Esophagus squamous epithelium (tissue), 5 donors: ENCODE measurements around the gene TRAPPC3L. TPM values are rescaled to one million over a fixed set of nuclear protein-coding genes. Genes with fewer than 3 reads are reported as not detected.

Experiments used
- DNase-seq: peaks from one replicate; lab custom pipeline; 2025; lab: John Stamatoyannopoulos, UW
- H3K27ac ChIP-seq, 4 donors: fragments of 200-600 bp; sonication (generic); one replicate each; pipeline ENCODE4 v1.5.1; 2016 to 2019; ENCODE audit warnings: mild to moderate bottlenecking in 1 of 4
- H3K27me3 ChIP-seq, 4 donors: fragments of 200-600 bp; sonication (generic); 1 replicate in 3 of 4; 2 replicates in 1 of 4; pipeline versions ENCODE4 v1.5.1 to v1.6.0; 2017 to 2021; ENCODE audit warnings: antibody characterized with exemption in 1 of 4
- H3K36me3 ChIP-seq, 3 donors: fragments of 200-600 bp; sonication (generic); one replicate each; pipeline ENCODE4 v1.5.1; 2016 to 2019
- H3K4me1 ChIP-seq, 3 donors: fragments of 200-600 bp; sonication (generic); one replicate each; pipeline ENCODE4 v1.5.1; 2017 to 2019
- H3K4me3 ChIP-seq, 4 donors: fragments of 200-600 bp; sonication (generic); 1 replicate in 3 of 4; 2 replicates in 1 of 4; pipeline ENCODE4 v1.5.1; 2016 to 2019; ENCODE audit warnings: mild to moderate bottlenecking in 2 of 4, moderate library complexity in 1 of 4
- H3K9me3 ChIP-seq, 3 donors: fragments of 200-600 bp; sonication (generic); one replicate each; pipeline ENCODE4 v1.5.1; 2016 to 2019
- POLR2A ChIP-seq, 4 donors: fragments of 450-650 bp; IDR thresholded peaks; one replicate each; pipeline ENCODE4 v1.6.1; 2017; ENCODE audit warnings: antibody characterized with exemption in 4 of 4, mild to moderate bottlenecking in 4 of 4, moderate library complexity in 3 of 4
- WGBS, 2 donors: methylation state at CpG; one replicate each; pipeline ENCODE4 v1.1.5; 2018; 5-methylcytosine and 5-hydroxymethylcytosine counted together
- intact Hi-C: fragments of 100-400 bp; cut with DNase I; formaldehyde crosslinking; loops from one replicate; pipeline ENCODE4 v1.15.0; 2022
- total RNA-seq, 4 donors: library from RNA; depleted of rRNA; stranded (reverse); fragments of >200 nt; gene quantifications; one replicate each; pipeline ENCODE4 v1.1.0, GENCODE V29; 2016
- TF ChIP-seq, protein P1 (sequence below), 6 experiments: fragments of 450-650 bp in 4 of 6; fragments of 200-600 bp in 2 of 6; sonication (generic) in 2 of 6; IDR thresholded peaks; one replicate each; pipeline ENCODE4 v1.5.1; 2016 to 2019; ENCODE audit warnings: antibody characterized with exemption in 6 of 6, mild to moderate bottlenecking in 4 of 6, moderate library complexity in 4 of 6
- donor health status: DM: yes; HTN: yes; CAD: no.

The TRAPPC3L gene
- total RNA-seq, 4 donors from 2014 or later, result not detected

GRCh38 chr6:116553451-116553850 is 8.0 kb upstream of the TRAPPC3L start, which contains the start of gene CALHM4:
Gene CALHM4 (plus strand): TSS chr6:116553751. CDS start chr6:116553794, 43 bp downstream.
- Histone ChIP-seq H3K27me3 (no peaks in the 10 kb centered on the region), H3K4me1 (peaks cover 0 to 7% (median 0%) of the 10 kb centered on the region in 3 donors), H3K27ac (no peak within 1 kb of the TSS), H3K4me3 (no peak within 1 kb of the TSS), H3K9me3 (no peaks in the 10 kb centered on the region), H3K36me3 (no peaks in the 10 kb centered on the region)
- TF ChIP-seq, protein P1, sequence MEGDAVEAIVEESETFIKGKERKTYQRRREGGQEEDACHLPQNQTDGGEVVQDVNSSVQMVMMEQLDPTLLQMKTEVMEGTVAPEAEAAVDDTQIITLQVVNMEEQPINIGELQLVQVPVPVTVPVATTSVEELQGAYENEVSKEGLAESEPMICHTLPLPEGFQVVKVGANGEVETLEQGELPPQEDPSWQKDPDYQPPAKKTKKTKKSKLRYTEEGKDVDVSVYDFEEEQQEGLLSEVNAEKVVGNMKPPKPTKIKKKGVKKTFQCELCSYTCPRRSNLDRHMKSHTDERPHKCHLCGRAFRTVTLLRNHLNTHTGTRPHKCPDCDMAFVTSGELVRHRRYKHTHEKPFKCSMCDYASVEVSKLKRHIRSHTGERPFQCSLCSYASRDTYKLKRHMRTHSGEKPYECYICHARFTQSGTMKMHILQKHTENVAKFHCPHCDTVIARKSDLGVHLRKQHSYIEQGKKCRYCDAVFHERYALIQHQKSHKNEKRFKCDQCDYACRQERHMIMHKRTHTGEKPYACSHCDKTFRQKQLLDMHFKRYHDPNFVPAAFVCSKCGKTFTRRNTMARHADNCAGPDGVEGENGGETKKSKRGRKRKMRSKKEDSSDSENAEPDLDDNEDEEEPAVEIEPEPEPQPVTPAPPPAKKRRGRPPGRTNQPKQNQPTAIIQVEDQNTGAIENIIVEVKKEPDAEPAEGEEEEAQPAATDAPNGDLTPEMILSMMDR (IDR thresholded peaks at IDR 0.05), result no peak
- TF ChIP-seq POLR2A (IDR thresholded peaks at IDR 0.05), result no peak
- intact Hi-C loops, result no loop called here
- no peak for DNase-seq

DNA sequence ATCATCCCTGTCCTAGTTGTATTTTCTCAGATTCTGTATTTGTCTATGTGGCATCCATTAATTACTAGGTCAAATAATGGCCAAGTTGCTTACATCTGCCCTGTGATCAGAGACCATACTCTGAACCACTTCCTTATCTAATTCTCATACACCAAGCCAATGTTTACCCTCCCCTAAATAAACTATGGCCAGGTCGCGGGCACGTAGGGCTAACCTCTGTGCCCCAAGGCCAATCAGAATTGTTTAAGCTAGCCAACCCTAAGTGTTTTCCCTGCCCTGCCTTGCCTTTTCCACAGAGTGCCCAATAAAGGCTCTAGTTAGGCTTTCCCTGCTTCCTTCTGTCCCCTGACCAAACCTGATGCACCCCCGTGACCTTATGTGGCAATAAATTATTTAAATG is 5.3 kb upstream of the TRAPPC3L start:
- intact Hi-C loops, result no loop called here
- Histone ChIP-seq H3K36me3 (no peaks in the 10 kb centered on the region), H3K27me3 (no peaks in the 10 kb centered on the region), H3K4me1 (no peaks in the 10 kb centered on the region), H3K27ac (no peak overlapping the region), H3K4me3 (no peak overlapping the region), H3K9me3 (no peaks in the 10 kb centered on the region)
- TF ChIP-seq, protein P1 (IDR thresholded peaks at IDR 0.05), result no peak
- TF ChIP-seq POLR2A (IDR thresholded peaks at IDR 0.05), result no peak
- no peak for DNase-seq
- 55 to 65% methylated on average over 4 of the region's 4 CpGs for WGBS, 2 donors

GRCh38 chr6:116547358-116547757 is 1.9 kb upstream of the TRAPPC3L start:
- intact Hi-C loops, result no loop called here
- Histone ChIP-seq H3K36me3 (no peaks in the 10 kb centered on the region), H3K4me1 (no peaks in the 10 kb centered on the region), H3K27ac (no peak overlapping the region), H3K4me3 (no peak overlapping the region), H3K9me3 (no peaks in the 10 kb centered on the region), H3K27me3 (peaks cover 0 to 7% (median 0%) of the 10 kb centered on the region in 4 donors)
- DNase-seq, result no peak
- TF ChIP-seq, protein P1 (IDR thresholded peaks at IDR 0.05), result no peak
- TF ChIP-seq POLR2A (IDR thresholded peaks at IDR 0.05), result no peak
- WGBS, 2 donors, result 88 to 90% methylated on average over 5 to 6 of the region's 6 CpGs

DNA sequence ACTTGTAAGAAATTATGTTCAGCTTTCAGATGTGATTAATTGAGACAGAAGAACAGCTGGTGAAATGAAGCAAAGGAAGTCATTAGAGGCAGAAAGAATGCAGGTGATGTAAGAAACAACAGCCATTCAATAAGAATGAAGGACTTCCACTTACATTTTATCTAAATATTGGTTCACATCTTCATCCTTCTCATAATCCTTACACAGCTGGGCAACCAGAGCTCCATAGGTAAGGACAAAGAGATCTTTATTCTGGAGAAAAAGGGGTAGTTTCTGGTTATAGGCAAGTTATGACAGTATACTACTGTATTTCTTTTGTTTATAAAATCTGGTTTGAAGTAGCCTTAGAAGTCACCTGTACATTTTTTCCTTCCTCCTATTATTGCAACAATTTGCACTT is 2.3 kb downstream of the TRAPPC3L start:
- Histone ChIP-seq H3K4me1 (no peaks in the 10 kb centered on the region), H3K27ac (no peak overlapping the region), H3K9me3 (no peaks in the 10 kb centered on the region), H3K27me3 (peaks cover 0 to 14% (median 0%) of the 10 kb centered on the region in 4 donors), H3K4me3 (no peak overlapping the region), H3K36me3 (no peaks in the 10 kb centered on the region)
- intact Hi-C loops, result no loop called here
- no peak for DNase-seq
- no peak for TF ChIP-seq POLR2A (IDR thresholded peaks at IDR 0.05)
- TF ChIP-seq, protein P1 (IDR thresholded peaks at IDR 0.05), result no peak

GRCh38 chr6:116542426-116542825 is 3.1 kb downstream of the TRAPPC3L start:
- no peak for DNase-seq
- H3K4me1 ChIP-seq, result no peaks in the 10 kb centered on the region
- intact Hi-C loops, result no loop called here

More at GRCh38 chr6:116542426-116542825, 3.1 kb downstream of the TRAPPC3L start:
- Histone ChIP-seq H3K36me3 (no peaks in the 10 kb centered on the region), H3K27ac (no peak overlapping the region), H3K27me3 (peaks cover 0 to 14% (median 0%) of the 10 kb centered on the region in 4 donors), H3K9me3 (no peaks in the 10 kb centered on the region), H3K4me3 (no peak overlapping the region)
- TF ChIP-seq POLR2A (IDR thresholded peaks at IDR 0.05), result no peak
- TF ChIP-seq, protein P1 (IDR thresholded peaks at IDR 0.05), result no peak
